ENCODE results near the gene PDLIM5.

- TF ChIP-seq CTCF (IDR thresholded peaks at IDR 0.05) (no peak), POLR2AphosphoS5 (IDR thresholded peaks at IDR 0.05; ENCODE audit: insufficient read depth in 1 of 2, low read depth in 1 of 2) (peak in 1 of 2 donors; percentile 19)
Observed at GRCh38 chr4:94516999-94517398, 65.3 kb downstream of the PDLIM5 start.

Data from vagina (tissue), 2 donors.